HEK293T (cell line): Measurements from ENCODE around the gene TNNI3.

Experiments
- BHLHE40 ChIP-seq: fragments of 450-650 bp; IDR thresholded peaks from 2 replicates; pipeline ENCODE4 v1.6.1; 2016; ENCODE audit warnings: mild to moderate bottlenecking, moderate library complexity, borderline replicate concordance
- FOXA1 ChIP-seq: fragments of 450-650 bp; IDR thresholded peaks from 2 replicates; pipeline ENCODE4 v1.6.1; 2016; ENCODE audit warnings: mild to moderate bottlenecking
- FOXK2 ChIP-seq: fragments of 450-650 bp; IDR thresholded peaks from 2 replicates; pipeline ENCODE4 v1.6.1; 2016; ENCODE audit warnings: mild to moderate bottlenecking
- FOXM1 ChIP-seq: fragments of 450-650 bp; IDR thresholded peaks from 2 replicates; pipeline ENCODE4 v1.6.1; 2017; ENCODE audit warnings: mild to moderate bottlenecking, borderline replicate concordance
- HDGF ChIP-seq: fragments of 450-650 bp; IDR thresholded peaks from 2 replicates; pipeline ENCODE4 v1.6.1; 2017; ENCODE audit warnings: antibody characterized with exemption, borderline replicate concordance
- SP1 ChIP-seq: fragments of 450-650 bp; IDR thresholded peaks from 2 replicates; pipeline ENCODE4 v1.6.1; 2017
- SUZ12 ChIP-seq: fragments of 450-650 bp; IDR thresholded peaks from 2 replicates; pipeline ENCODE4 v1.6.1; 2016; ENCODE audit warnings: mild to moderate bottlenecking
- TARDBP ChIP-seq: fragments of 450-650 bp; IDR thresholded peaks from 2 replicates; pipeline ENCODE4 v1.6.1; 2016

DNA sequence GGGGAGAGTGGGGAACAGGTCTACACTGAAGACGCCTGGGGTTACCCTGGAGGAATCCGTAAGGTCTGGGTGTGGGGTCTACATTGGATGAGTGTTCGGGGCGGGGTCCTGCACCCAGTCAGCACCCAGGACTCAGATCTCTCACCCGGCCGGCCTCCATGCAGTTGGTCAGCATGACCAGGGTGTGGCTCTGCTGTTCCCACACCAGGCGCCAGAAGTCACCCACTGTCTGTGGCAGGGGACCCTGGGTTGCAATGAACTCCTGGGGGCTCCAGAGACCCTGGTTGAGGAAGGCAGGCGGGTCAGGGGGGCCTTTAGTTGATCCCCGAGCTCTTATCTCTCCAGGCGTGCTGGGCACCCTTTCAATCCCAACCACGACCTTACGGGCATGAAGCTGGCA lies 28.5 kb upstream of the TNNI3 start:
- TF ChIP-seq TARDBP (no peak), SUZ12 (no peak), BHLHE40 (no peak), FOXK2 (no peak), FOXM1 (no peak), HDGF (no peak), SP1 (no peak), FOXA1 (no peak)
